NCI-H146 (cell line): ENCODE measurements around the gene PRR15L.
"Not testable (repeated sequence)": the region's sequence is repeated elsewhere in the genome, so short reads cannot be mapped to it uniquely, and the experiment has no call there.

Experiments used
- DNase-seq: peaks from one replicate; lab custom pipeline; 2025; lab: John Stamatoyannopoulos, UW

PRR15L gene

GRCh38 chr17:47988445-47988844 is 30.8 kb upstream of the PRR15L start:
- DNase-seq: not testable (repeated sequence)

GRCh38 chr17:47987240-47987835 is 29.7 kb upstream of the PRR15L start:
- peak; percentile 77 for DNase-seq

- DNase-seq: no peak
Measured at GRCh38 chr17:47986520-47986919, 28.8 kb upstream of the PRR15L start.

- DNase-seq: no peak
Measured at GRCh38 chr17:47983492-47984223, 26.0 kb upstream of the PRR15L start.

GRCh38 chr17:47982645-47983390 is 25.1 kb upstream of the PRR15L start:
- DNase-seq: no peak

GRCh38 chr17:47982091-47982617 is 24.5 kb upstream of the PRR15L start:
- DNase-seq: peak; percentile 22

GRCh38 chr17:47981462-47981861 is 23.8 kb upstream of the PRR15L start:
- no peak for DNase-seq

GRCh38 chr17:47980541-47980940 is 22.9 kb upstream of the PRR15L start:
- peak; percentile 53 for DNase-seq

GRCh38 chr17:47978324-47978723 is 20.6 kb upstream of the PRR15L start:
- peak; percentile 67 for DNase-seq

GRCh38 chr17:47975823-47976205 is 18.1 kb upstream of the PRR15L start:
- no peak for DNase-seq

- DNase-seq: no peak
Measured at GRCh38 chr17:47975189-47975822, 17.6 kb upstream of the PRR15L start.

- DNase-seq: no peak
Measured at GRCh38 chr17:47973541-47973940, 15.9 kb upstream of the PRR15L start.

- DNase-seq: peak; percentile 99
Measured at GRCh38 chr17:47970725-47971499, 13.2 kb upstream of the PRR15L start, which contains the start of gene CDK5RAP3. Gene CDK5RAP3, plus strand, starts transcription at chr17:47971113. Its CDS starts 34 bp downstream, at chr17:47971147.

GRCh38 chr17:47969930-47970724 is 12.4 kb upstream of the PRR15L start:
- DNase-seq: no peak

GRCh38 chr17:47968836-47969235 is 11.2 kb upstream of the PRR15L start:
- no peak for DNase-seq

- DNase-seq: no peak
Measured at GRCh38 chr17:47967607-47968252, 10.0 kb upstream of the PRR15L start.

GRCh38 chr17:47966079-47966519 is 8.4 kb upstream of the PRR15L start:
- DNase-seq: no peak

GRCh38 chr17:47964856-47965255 is 7.2 kb upstream of the PRR15L start:
- DNase-seq: no peak

GRCh38 chr17:47962901-47963300 is 5.2 kb upstream of the PRR15L start:
- no peak for DNase-seq

GRCh38 chr17:47961406-47961805 is 3.7 kb upstream of the PRR15L start:
- DNase-seq: no peak
